ENCODE results near the gene NOX5.
A peak's percentile ranks its signal among the peaks of the same experiment; 100 is the strongest.

The NOX5 gene

DNA sequence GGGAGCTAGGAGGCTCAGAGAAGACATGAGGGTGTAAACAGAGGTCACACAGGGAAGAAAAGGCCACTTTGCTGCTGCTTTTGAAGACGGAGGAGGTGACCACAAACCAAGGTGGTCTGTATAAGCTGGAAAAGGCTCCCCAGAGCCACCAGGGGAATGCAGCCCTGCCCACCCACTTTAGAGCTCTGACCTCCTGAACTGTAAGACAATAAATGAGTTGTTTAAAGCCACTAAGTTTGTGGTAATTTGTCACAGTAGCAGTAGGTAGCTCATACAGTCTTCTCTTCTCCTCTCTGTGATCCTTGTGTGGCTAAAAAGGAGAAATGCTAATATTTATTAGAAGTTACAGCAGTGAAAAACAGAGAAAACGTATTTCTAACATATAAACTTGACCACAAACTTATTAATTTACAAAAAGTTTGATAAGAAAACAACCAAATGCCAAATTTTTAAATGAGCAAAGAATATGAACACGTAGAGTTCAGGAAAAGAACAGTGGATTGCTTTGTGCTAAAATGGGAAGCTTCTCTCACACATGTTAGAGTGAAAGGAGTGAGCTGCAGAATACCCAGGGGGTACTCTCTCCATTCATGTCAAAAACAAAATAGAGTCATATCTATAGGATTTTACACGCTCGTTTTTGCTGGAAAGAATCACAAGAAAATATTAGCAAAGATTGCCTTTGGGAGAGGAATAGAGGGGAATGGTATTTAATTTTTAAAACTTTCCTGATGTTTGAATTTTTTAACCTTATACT is 71.0 kb downstream of the NOX5 start:
- DNase-seq: no peak

DNA sequence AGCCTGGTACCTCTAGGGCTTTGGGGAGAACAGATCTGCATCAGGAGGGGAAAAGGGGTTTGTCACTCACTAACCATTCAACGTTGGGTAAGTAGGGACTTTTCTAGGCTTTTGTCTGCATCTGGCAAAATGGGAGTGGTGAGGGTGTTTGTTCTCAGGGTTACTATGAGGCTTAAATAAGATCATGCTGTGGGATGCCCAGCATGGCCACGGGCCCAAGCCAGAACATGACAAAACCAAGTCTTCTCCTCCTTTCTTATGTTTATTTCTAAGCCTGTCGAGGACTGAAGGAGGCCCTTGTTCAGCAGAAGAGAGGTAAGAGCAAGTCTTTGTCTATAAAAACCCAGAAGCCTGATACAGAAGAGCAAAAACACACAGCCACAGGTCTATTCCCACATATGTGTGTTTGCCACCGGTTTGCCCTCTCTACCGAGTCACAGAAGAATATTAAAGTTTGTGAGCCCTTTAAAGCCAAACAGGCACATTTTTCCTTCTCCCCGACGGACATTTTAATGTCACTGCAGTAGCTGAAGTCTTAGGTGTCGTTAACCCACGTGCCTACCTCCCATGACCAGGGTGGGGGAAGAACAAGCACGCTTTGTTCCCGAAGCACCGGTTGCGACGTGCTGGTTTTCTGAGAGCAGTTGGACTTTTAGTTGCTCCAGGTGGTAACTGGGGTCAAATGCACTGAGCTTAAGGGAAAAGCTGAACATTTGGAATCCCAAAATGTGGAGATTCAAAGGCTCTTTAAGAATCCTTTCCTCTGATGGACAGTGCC is 72.1 kb downstream of the NOX5 start:
- DNase-seq: no peak

DNA sequence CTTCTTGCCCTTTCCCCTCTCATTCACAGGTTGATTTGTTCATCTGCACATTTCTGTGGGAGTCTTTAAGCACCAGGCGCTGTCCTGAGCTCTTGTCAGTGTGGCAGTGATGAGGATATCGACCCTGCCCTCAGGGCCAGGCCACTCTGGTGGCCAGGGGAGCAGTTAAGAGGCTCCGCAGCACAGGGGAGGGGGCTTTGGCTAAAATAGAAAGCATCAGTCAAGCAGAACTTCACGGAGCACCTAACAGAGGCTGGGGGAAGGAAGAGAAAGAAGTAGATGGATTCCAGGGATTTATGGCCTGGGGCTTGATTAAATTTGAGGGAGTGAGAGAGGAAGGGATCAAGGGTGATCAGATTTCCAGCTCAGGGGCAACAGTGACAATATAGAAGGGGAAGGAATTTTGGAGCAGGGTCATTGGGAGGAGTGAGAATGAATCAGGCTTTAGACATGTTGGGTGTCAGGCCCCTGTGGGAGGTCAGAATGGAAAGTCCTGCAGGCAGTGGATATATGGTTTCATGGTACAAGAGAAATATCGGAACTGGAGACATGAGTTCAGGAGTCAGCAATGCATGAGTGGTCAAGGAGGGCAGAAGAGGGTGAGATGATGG is 73.0 kb downstream of the NOX5 start:
- no peak for DNase-seq

DNA sequence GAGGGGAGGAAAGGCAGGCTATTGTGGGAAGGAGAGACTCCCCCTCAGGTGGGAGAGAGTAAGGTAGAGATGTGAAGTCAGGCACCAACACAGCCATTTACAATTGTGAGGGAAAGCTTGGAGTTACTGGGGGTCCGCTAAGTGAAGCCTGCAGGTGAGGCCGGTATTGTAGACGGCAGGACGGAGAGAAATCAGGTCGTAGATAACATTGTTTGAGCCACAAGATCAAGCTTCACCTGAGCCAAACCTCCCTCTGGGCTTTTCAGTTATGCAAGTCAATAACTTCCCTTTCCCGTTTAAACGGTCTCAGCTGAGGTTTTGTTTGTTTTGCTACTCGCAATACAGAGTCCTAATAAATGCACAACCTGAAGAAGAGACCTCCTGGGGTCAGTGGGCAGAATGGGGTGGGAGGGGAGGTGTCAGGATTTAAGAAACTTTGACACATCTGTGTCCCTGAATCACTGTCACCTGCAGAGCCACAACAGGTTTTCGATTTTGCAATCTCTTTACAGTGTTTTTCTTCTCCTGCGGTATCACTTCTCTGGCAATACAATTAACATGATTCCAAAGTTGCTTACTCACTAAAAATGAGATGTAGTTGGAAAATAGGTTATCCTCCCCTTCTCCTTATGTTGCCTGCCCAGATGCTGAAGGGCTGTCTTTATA is 73.9 kb downstream of the NOX5 start:
- no peak for DNase-seq

DNA sequence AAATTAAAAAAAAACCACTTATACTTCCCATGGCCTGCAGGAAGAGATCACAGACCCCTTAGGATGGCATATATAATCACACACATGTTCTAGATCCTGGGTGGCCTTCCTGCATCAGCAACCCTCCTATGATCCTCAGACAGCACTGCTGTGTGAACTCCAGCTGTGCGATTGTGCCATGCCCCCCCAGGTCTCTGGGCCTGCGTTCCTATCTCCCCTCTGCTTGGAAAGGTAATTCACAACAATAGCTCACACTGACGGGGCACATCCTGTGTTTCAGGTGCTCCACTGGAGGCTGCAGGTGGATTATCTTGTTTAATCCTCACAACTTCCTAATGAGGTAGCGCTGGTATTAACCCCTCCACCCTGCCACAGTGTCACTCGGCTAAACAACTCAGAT is 74.8 kb downstream of the NOX5 start:
- no peak for DNase-seq

DNA sequence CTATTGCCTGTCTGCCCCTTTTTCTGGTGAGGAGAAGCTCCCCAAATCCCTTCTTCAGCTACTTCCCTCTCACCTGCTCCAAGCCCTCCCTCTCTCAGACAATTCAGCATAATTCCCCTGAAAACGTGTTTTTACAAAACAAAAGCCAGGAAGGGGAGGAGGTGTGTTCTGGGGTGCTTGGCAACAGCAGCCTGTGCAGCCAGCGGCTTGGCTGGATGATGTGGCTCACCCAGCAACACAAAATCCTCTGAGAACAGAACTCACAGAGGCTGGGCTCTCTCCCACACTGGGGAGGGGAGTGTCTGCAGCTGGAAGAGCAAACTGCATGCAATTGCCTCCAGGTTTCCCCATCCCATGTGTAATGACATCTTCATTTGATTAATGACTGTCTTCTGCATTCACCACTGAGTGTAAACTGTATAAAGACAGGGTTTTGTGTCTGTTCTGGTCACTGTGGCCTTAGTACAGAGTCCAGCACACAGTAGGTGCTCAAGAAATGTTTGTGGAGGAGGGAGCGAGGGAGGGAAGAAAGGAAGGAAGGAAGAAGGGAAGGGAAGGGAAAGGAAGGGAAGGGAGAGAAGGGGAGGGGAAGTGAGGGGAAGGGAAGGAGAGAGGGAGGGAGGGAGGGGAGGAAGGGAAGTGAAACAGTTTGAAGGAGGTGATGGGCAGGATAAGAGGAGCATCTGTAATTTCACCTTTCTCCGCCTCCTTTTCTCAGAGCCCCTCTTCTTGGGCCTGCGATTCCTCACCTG is 75.9 kb downstream of the NOX5 start:
- DNase-seq: no peak

DNA sequence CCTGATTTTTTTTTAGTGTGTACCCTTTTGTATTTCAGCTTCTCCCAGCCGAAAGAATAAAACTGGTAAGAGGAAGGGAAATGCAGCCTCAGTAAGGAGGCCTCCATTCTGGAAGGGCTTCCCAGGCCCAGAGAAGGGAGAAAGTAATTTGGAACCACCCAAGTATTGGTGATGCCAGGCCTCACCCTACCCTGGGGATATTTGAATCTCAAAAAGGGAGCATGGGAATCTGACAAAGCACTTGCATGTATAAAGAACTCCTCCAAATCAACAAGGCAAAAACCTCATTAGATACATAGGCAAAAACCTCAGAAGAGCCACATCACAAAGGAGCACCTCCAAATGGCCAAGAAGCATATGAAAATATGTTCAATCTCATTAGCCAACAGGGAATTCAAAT is 77.2 kb downstream of the NOX5 start:
- DNase-seq: no peak

DNA sequence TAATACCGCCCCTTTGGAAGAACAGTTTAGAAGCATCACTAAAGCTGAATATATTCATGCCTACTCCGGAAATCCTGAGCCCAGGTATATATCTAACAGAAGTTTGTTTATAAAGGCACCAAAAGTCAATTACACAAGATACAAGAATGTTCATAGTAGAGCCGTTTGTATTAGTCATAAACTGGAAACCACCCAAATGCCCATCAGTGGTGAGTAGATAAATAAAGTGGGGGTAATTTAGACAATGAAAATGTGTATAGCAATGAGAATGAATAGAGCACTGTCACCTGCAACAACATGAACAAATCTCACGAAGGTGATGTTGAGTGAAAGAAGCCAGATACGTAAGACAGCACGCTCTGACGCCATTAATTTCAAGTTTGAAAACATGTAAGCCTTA is 77.7 kb downstream of the NOX5 start:
- DNase-seq: no peak

DNA sequence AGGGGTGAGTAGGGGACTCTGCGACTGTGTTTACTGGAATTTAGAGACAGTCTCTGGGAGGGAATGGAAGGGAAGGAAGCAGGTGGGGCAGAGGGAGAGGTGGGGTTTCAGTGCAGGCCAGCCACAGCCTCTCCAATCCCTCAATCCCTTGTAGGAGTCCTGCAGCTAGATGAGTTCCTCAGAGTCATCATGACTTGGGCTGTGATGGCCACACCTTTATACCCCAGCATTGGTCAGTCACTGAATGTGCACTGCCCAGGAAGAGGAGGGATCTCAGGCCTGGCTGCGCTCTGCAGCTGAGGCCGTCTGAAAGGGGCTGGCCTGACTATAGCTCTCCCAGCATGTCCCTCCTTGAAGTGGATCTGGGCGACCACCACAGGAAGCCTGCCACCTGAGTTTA is 78.6 kb downstream of the NOX5 start:
- DNase-seq: no peak

DNA sequence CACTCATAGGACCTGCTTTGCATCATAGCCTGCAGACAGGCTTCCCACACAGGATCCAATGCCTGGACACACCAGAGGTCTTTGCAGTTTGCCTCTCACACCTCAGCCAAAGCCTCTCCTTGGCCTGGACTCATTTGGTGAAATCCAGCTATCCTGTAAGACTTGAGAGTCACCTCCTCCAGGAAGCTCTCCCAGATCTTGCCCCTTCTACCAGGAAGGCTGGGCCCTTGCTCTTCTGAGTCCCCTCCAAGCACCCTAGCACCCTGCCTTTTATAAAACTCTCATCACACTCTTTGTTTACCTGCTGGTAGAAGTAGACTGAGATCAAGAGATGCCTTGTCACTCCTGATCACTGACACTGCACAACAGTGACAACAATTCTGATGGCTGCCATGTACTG is 79.1 kb downstream of the NOX5 start:
- no peak for DNase-seq

DNA sequence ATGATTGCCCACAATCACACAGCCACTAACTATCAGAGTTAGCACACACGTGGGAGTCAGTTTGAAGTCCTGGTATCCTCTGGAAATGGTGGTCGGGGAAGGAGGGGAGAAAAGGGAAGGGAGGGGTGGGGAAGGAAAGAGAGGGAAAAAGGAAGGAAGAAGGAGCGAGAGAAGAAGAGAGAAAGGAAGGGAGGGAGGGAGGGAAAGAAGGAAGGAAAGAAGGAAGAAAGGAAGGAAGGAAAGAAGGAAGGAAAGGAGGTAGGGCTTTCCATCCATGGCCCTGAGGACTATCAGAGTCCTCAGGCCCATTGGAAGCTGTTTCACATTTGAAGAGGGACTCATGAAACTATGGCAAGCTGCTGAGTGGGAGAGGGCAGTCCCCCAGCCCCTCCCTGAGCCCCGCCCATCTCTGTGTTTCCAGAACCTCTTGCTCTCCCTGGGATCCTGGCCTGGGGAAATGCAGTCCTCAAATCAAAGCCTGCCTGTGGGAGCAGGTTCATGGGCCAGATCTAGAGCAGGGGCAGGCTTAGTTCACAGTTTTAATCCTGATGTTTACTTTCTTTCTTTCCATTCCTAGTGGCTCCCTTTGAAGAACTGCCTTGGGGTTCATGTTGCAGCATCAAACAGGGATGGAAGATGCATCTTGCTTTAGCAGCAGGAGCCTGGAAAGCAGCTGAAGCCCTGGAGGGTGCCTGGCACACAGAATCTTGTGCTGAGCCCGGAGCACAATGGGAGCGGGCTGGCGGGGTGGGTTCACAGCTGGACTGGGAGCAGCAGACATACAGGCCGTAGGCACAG is 79.8 kb downstream of the NOX5 start:
- DNase-seq: no peak

DNA sequence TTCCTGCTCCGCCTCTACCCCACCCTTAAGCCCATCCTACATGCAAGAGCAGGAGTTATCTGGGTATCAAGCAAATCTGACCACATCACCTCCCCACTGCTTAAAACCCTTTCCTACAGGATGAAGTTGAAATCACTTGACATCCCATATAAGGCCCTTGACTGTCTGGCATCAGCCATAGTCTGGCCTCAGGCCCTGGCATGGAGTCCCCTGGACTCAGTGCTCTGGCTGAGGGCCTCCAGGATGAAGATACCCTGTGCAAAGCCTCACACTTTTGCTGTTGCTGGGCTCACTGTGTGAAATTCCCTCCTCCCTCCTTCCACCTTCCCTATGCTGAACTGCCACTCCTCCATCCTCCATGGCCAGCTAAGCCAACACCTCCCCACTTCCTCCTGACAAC is 80.8 kb downstream of the NOX5 start:
- DNase-seq: no peak

DNA sequence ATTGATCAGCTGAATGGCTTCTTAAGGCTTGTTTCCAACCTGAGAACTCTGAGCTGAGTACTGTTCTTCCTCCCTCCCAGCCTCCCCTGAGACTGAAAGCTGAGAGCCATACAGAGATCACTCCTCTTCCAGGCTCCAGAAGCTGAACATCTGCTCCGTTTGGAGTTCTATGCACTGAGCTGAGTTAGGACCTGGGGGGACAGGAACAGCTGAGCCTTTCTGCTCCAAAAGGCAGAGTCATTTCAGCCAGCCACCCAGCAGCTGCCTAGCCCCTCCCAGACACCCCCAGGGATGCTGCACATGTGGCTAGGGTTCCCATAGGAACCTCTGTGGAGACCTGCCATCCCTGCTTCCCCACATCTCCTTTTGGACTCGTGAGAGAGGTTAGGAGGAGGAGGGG is 81.7 kb downstream of the NOX5 start:
- no peak for DNase-seq

DNA sequence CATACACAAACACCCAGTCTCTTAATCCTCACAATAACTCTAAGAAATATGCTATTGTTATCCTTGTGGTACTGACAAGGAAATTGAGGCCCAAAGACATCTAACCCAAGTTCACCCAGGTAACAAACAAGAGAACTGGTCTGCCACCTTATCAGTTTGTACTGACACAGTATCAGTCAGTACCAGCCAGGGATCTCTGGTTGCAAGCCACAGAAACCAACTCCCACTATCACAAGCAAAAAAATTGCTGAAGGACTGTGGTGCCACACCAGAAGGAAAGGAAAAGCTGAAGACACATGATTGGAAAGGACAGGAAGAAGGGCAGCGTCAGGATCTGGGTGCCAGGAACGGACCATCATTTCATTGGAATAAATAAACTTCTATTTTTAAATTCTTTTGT is 82.1 kb downstream of the NOX5 start:
- DNase-seq: no peak

DNA sequence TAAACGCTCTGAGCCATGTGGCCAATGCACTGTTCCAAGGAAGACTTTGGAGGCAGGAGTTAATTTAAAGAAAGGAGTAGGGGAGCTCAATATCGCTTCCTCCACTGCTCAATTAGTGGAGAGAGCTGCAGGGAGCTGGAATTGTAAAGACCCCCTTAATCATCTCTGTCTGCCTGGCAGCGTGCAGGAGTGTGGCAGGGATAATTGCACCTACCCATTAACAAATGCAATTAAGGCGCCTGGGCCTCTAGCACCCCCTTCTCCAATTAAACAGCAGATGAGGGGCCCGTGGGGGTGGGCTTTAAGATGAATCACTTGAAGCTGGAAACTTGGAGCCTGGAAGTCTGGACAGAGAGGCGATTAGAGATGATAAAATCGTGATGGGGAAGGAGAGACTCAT is 84.3 kb downstream of the NOX5 start:
- no peak for DNase-seq

DNA sequence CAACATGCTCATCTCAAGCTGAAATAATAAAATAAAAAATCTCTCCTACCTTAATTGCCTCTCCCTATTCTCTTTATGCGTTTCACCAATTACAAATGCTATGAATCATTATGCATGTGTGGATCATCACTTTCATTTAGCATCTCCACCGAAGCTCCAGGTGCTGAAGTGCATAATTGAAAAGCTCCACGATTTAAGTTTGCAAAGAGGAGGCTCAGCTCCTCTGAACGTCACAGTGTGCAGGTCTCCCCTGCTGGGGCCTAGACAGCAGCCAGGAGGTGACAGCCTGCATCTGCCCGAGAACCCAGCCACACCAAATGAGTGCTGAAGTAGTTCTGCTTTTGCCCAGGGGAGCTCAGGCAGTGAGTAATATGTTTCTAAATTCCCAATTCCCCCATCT is 85.4 kb downstream of the NOX5 start:
- no peak for DNase-seq

DNA sequence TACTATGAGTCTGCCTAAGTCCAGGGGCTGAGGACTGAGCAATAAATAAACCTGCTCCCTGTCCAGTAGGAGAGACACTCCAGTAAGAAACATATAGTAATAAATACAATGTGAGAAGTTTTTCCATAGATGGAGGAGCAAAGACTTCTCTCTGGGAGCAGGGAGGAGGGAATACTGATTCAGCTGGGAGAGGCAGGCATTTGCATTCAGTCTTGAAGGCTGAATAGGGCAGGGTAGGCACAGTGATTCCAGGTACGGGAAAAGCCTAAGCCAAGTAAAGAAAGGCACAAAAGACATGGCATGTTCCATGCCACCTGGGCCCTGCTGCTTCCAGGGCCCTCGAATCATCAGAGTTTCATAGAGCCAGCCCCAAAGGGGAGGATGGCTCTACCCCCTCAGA is 86.3 kb downstream of the NOX5 start:
- DNase-seq: no peak

DNA sequence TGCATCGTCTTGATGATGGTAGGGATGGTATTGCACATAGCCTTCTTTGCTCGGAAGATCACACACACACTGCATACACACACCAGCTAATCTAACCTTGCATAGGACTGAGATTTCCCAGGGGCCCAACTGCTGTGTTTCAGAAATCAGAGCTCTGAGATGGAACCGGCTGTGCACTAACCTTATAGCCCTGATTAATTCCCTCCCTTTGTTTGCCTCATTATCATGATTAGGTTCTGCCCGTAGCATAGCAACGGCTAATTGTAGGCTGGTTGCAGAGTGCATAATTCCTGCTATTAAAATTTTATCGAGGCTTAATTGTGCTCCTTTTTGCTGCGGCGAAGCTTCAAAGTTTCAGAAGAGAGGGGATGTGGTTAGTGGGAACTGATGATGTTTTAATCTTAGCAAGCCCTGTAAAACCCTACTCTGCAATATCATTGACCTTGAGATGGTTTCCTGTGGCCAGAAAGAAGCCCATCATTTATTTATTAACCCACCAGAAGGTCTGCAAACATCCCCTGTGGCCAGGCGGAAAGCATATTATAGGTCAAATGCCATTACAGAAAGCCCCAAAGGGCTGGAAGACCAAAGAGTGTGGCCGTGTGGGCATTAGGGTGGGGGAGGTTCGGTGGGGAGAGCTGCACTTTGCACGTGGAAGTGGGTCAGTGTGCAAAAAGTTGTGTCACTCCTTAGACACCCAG is 89.7 kb downstream of the NOX5 start:
- DNase-seq: peak; percentile 34

DNA sequence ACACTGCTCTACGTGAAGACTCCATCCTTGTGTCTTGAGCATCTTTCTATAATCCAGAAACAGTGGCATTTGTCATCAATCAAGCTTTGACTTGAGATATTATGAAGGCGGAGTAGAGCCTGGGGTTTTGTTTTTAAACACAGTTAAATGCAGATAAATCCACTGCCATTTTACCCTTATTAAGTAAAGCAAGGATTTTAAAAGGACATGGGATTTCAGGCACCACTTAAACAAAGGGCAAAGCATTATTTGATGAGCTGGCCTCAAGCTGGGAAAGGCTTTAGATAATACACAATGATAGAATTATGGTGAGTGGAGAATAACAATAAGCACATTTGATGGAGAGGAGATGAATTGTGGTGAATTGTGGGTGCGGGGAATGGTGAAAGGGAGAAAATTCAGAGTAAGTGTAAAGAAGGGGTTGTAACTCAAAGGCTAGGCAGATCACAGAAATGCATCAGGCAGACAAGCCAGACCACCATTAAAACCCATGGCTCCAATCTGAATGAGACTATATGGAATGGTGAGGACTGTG is 91.0 kb downstream of the NOX5 start:
- DNase-seq: no peak

DNA sequence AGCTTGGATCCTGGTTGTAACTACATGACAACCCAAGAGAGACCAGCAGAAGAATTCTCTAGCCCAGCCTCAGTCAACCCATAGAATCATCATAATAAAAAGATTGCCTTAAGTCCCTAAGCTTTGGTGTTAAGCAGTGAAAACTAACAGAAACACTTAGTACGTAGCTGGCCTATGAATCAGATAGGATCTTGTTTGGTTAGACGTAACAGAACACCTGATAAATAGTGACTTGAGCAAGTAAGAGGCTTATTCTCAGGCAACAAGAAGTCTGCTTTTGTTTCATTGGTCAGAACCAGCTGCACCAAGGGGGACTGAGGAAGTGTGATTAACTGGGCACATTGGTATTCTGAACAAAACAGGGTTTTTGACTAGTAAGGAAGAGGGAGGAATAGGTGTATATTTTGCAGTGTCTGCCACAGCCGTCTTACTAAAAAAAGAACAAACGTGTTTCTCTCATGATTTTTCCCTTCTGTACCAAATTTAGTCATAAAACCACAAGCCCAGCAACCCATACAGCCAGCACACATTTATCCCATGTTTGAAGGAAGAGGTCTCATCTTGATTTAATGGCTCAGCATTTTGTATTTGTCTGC is 92.6 kb downstream of the NOX5 start:
- peak; percentile 53 for DNase-seq
